RWPE1 (cell line): ENCODE results near the gene DEFB127.
"Not testable (repeated sequence)": the region's sequence is repeated elsewhere in the genome, so short reads cannot be mapped to it uniquely, and the experiment has no call there.

Experiments used
- CTCF ChIA-PET: fragments of 350-600 bp; sonication (Branson Sonifier 250); formaldehyde crosslinking; extraction: SDS; loops from one replicate; lab custom pipeline; 2021; lab: Yijun Ruan, JAX
- POLR2A ChIA-PET: fragments of 400-600 bp; formaldehyde crosslinking; extraction: SDS; loops from one replicate; lab custom pipeline; 2020; ENCODE audit warnings: antibody characterized with exemption; ENCODE audit not compliant: low non-redundant PET; lab: Yijun Ruan, JAX
- DNase-seq: peaks from one replicate; pipeline ENCODE4 v3.0.0; 2012; ENCODE audit warnings: low spot score
- H3K27ac ChIP-seq: fragments of 450-650 bp; 2 replicates; pipeline ENCODE4 v1.5.1; 2017
- CTCF ChIP-seq: fragments of 450-650 bp; conservative IDR thresholded peaks from 2 replicates; pipeline ENCODE4 v1.5.1; 2017; ENCODE audit warnings: low read depth, mild to moderate bottlenecking

The DEFB127 gene

GRCh38 chr20:157154-157553 lies at the start of gene DEFB127:
Gene DEFB127 (plus strand): TSS chr20:157454. CDS start chr20:157545, 91 bp downstream.
- CTCF ChIA-PET, result interaction anchor here (0.5 to 0.6 kb wide), 2 partner anchors 27 to 69 kb away, joined by 3 to 4 read pairs; no protein-coding TSS in a partner anchor
- no peak for DNase-seq
- POLR2A ChIA-PET, result no interaction called here
- no peak for TF ChIP-seq CTCF
- no peak within 1 kb of the TSS for H3K27ac ChIP-seq

- DNase-seq, result no peak
- POLR2A ChIA-PET, result no interaction called here
- CTCF ChIA-PET, result no interaction called here
- TF ChIP-seq CTCF, result no peak
- H3K27ac ChIP-seq, result no peak overlapping the region
Measured at GRCh38 chr20:112396-112795, 44.9 kb upstream of the DEFB127 start.

- no peak for TF ChIP-seq CTCF
- no peak overlapping the region for H3K27ac ChIP-seq
- ChIA-PET POLR2A (no interaction called here), CTCF (no interaction called here)
- DNase-seq, result no peak
Measured at GRCh38 chr20:117518-117917, 39.7 kb upstream of the DEFB127 start.

GRCh38 chr20:129786-130323 lies 27.4 kb upstream of the DEFB127 start:
- POLR2A ChIA-PET, DNase-seq: not testable (repeated sequence)
- CTCF ChIA-PET, result interaction anchor here (0.6 to 0.7 kb wide), 3 partner anchors 27 to 826 kb away, joined by 3 to 4 read pairs (median 3); partner anchors contain the start of gene DEFB127
- peak overlapping the region; percentile 69 for H3K27ac ChIP-seq

GRCh38 chr20:137668-138490 lies 19.4 kb upstream of the DEFB127 start:
- H3K27ac ChIP-seq, result no peak overlapping the region
- TF ChIP-seq CTCF, result peak; percentile 35; the same call in 1 of the 2 replicates
- ChIA-PET CTCF (interaction anchor here (0.9 to 1.5 kb wide), 3 partner anchors 8 to 15 kb away, joined by 3 to 4 read pairs (median 3); no protein-coding TSS in a partner anchor), POLR2A (no interaction called here)
- DNase-seq, result no peak

GRCh38 chr20:142290-142689 lies 15.0 kb upstream of the DEFB127 start, which contains the start of gene DEFB126:
Gene DEFB126 (plus strand): TSS chr20:142590. CDS start chr20:142629, 39 bp downstream.
- POLR2A ChIA-PET, result no interaction called here
- H3K27ac ChIP-seq, result no peak within 1 kb of the TSS
- no peak for TF ChIP-seq CTCF
- CTCF ChIA-PET, result no interaction called here
- DNase-seq, result no peak

- ChIA-PET POLR2A (no interaction called here), CTCF (interaction anchor here (0.9 kb wide), 1 partner anchor 8 kb away, joined by 3 read pairs; no protein-coding TSS in a partner anchor)
- H3K27ac ChIP-seq, result no peak overlapping the region
- no peak for DNase-seq
- TF ChIP-seq CTCF, result no peak
Measured at GRCh38 chr20:145877-146276, 11.4 kb upstream of the DEFB127 start.
